Endothelial cell of umbilical vein (primary cell): Measurements from ENCODE around the gene MAX.

Source experiments
- EZH2 ChIP-seq: IDR thresholded peaks from 2 replicates; pipeline ENCODE4 v1.6.1; 2012; ENCODE audit warnings: borderline replicate concordance, low read depth, mild to moderate bottlenecking, moderate library complexity, low read length, inconsistent platforms; ENCODE audit not compliant: severe bottlenecking
- FOS ChIP-seq: IDR thresholded peaks from 2 replicates; pipeline ENCODE4 v1.6.1; 2011; ENCODE audit warnings: mild to moderate bottlenecking, low read length, moderate library complexity, borderline replicate concordance; ENCODE audit not compliant: insufficient read depth
- MAX ChIP-seq: IDR thresholded peaks from 2 replicates; pipeline ENCODE4 v1.6.1; 2011; ENCODE audit not compliant: insufficient read depth, insufficient read length
- POLR2A ChIP-seq: IDR thresholded peaks from 2 replicates; pipeline ENCODE4 v1.6.1; 2012; ENCODE audit warnings: low read depth, mild to moderate bottlenecking, control low read depth, low read length
- POLR2AphosphoS5 ChIP-seq: IDR thresholded peaks from 2 replicates; pipeline ENCODE4 v1.6.1; 2012; ENCODE audit warnings: low read depth, mild to moderate bottlenecking, control low read depth, low read length, moderate library complexity; ENCODE audit not compliant: insufficient read depth
- TF ChIP-seq, protein P1 (sequence below), 2 donors: IDR thresholded peaks; 1 replicate in 1 of 2; 2 replicates in 1 of 2; pipeline ENCODE4 v1.5.1; 2011; ENCODE audit warnings: low read length in 2 of 2, mild to moderate bottlenecking in 2 of 2, moderate library complexity in 2 of 2, control low read depth in 1 of 2, inconsistent platforms in 1 of 2, low read depth in 1 of 2; ENCODE audit not compliant: insufficient read depth in 1 of 2; ENCODE audit errors: extremely low read depth in 1 of 2

- TF ChIP-seq, protein P1, sequence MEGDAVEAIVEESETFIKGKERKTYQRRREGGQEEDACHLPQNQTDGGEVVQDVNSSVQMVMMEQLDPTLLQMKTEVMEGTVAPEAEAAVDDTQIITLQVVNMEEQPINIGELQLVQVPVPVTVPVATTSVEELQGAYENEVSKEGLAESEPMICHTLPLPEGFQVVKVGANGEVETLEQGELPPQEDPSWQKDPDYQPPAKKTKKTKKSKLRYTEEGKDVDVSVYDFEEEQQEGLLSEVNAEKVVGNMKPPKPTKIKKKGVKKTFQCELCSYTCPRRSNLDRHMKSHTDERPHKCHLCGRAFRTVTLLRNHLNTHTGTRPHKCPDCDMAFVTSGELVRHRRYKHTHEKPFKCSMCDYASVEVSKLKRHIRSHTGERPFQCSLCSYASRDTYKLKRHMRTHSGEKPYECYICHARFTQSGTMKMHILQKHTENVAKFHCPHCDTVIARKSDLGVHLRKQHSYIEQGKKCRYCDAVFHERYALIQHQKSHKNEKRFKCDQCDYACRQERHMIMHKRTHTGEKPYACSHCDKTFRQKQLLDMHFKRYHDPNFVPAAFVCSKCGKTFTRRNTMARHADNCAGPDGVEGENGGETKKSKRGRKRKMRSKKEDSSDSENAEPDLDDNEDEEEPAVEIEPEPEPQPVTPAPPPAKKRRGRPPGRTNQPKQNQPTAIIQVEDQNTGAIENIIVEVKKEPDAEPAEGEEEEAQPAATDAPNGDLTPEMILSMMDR (IDR thresholded peaks at IDR 0.05; ENCODE audit: extremely low read depth in 1 of 2, insufficient read depth in 1 of 2, low read depth in 1 of 2, low read length in 2 of 2) = no peak
- no peak for TF ChIP-seq MAX
- no peak for TF ChIP-seq EZH2
- no peak for TF ChIP-seq POLR2A
- TF ChIP-seq POLR2AphosphoS5 = no peak
- TF ChIP-seq FOS = no peak
Measured at GRCh38 chr14:65027127-65027799, 75.1 kb downstream of the MAX start.
